HG03558 (cell line): ENCODE measurements around the gene TOP2A.

Experiments
- ATAC-seq: cut with Tn5 transposase; IDR thresholded peaks from one replicate; pipeline ENCODE4 v1.9.1; 2021; ENCODE audit warnings: moderate number of reproducible peaks; ENCODE audit not compliant: unreplicated experiment; ENCODE audit errors: extremely low read depth

TOP2A gene

GRCh38 chr17:40417609-40418427 lies at the start of gene TOP2A:
Gene TOP2A, minus strand, starts transcription at chr17:40417896. Its CDS starts 105 bp downstream, at chr17:40417791.
- peak; percentile 73 for ATAC-seq

GRCh38 chr17:40467281-40467867 lies 49.7 kb upstream of the TOP2A start:
- no peak for ATAC-seq

- ATAC-seq = no peak
Measured at GRCh38 chr17:40466298-40466971, 48.7 kb upstream of the TOP2A start.

GRCh38 chr17:40464392-40464855 lies 46.7 kb upstream of the TOP2A start:
- ATAC-seq = no peak

GRCh38 chr17:40463122-40463550 lies 45.4 kb upstream of the TOP2A start:
- ATAC-seq = no peak

- no peak for ATAC-seq
Measured at GRCh38 chr17:40462343-40463121, 44.8 kb upstream of the TOP2A start.

- ATAC-seq = no peak
Measured at GRCh38 chr17:40461732-40462342, 44.1 kb upstream of the TOP2A start.

- ATAC-seq = no peak
Measured at GRCh38 chr17:40460968-40461731, 43.5 kb upstream of the TOP2A start.

- no peak for ATAC-seq
Measured at GRCh38 chr17:40460604-40460967, 42.9 kb upstream of the TOP2A start.

GRCh38 chr17:40459636-40460603 lies 42.2 kb upstream of the TOP2A start:
- no peak for ATAC-seq

- no peak for ATAC-seq
Measured at GRCh38 chr17:40458851-40459482, 41.3 kb upstream of the TOP2A start.

- no peak for ATAC-seq
Measured at GRCh38 chr17:40457964-40458791, 40.5 kb upstream of the TOP2A start.

GRCh38 chr17:40457369-40457768 lies 39.7 kb upstream of the TOP2A start:
- ATAC-seq = no peak

- no peak for ATAC-seq
Measured at GRCh38 chr17:40456396-40456951, 38.8 kb upstream of the TOP2A start.

GRCh38 chr17:40454613-40454995 lies 36.9 kb upstream of the TOP2A start:
- no peak for ATAC-seq

GRCh38 chr17:40453881-40454612 lies 36.4 kb upstream of the TOP2A start:
- no peak for ATAC-seq
